ENCODE measurements around the gene ACTR2.

DNA sequence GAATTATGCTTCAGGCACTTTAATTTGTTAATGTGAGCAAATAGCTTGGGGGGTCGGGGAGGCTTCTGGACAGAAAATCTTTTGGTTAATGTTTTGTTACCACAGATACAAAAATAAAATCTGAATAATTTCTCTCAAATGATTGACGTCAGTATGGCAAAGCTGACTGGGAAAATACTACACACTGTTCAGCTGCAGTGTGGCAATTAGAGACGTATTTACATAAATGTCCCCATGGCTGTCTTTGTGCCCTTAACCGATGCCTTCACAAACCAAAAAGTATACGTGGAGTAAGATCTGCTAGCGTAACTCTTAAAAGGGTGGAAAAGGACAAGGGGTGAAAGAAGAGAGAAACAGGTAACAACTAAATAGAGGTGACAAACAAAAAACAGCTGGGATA lies 83.4 kb downstream of the ACTR2 start:
- no peak for TF ChIP-seq REPIN1 (tag by site-specific recombination; IDR thresholded peaks at IDR 0.05; ENCODE audit: low read depth)
- TF ChIP-seq ZNF121 (tag by site-specific recombination; IDR thresholded peaks at IDR 0.05): no peak
- TF ChIP-seq ZSCAN30 (tag by site-specific recombination; IDR thresholded peaks at IDR 0.05): no peak
- TF ChIP-seq ZNF292 (tag by site-specific recombination; IDR thresholded peaks at IDR 0.05; ENCODE audit: borderline replicate concordance, low read depth): no peak
